Trophoblast cell (in vitro differentiated cells and primary cell): ENCODE results near the gene DQX1.

Source experiments
- DNase-seq, 2 donors: peaks; one replicate each; pipeline ENCODE4 v3.0.0-alpha.2; 2016
- H2AFZ ChIP-seq: 2 replicates; pipeline ENCODE4 v1.6.1; 2013; ENCODE audit warnings: low read length, moderate library complexity, mild to moderate bottlenecking; ENCODE audit not compliant: insufficient read depth, poor library complexity
- H2AK5ac ChIP-seq: 2 replicates; pipeline ENCODE4 v1.6.1; 2013; ENCODE audit warnings: mild to moderate bottlenecking, low read length
- H2BK120ac ChIP-seq: 2 replicates; pipeline ENCODE4 v1.6.1; 2013; ENCODE audit warnings: low read length, mild to moderate bottlenecking, moderate library complexity; ENCODE audit not compliant: insufficient read depth, poor library complexity
- H2BK12ac ChIP-seq: 2 replicates; pipeline ENCODE4 v1.6.1; 2013; ENCODE audit warnings: mild to moderate bottlenecking, low read length, moderate library complexity
- H2BK5ac ChIP-seq: 2 replicates; pipeline ENCODE4 v1.6.1; 2013; ENCODE audit warnings: low read length, low read depth, moderate library complexity, mild to moderate bottlenecking; ENCODE audit not compliant: poor library complexity
- H3K14ac ChIP-seq: 2 replicates; pipeline ENCODE4 v1.6.1; 2013; ENCODE audit warnings: mild to moderate bottlenecking, low read length
- H3K18ac ChIP-seq: 2 replicates; pipeline ENCODE4 v1.6.1; 2013; ENCODE audit warnings: mild to moderate bottlenecking, low read length
- H3K23ac ChIP-seq: 2 replicates; pipeline ENCODE4 v1.6.1; 2013; ENCODE audit warnings: low read length
- H3K27ac ChIP-seq: 2 replicates; pipeline ENCODE4 v1.5.1; 2013; ENCODE audit warnings: low read depth, mild to moderate bottlenecking, inconsistent platforms, low read length, moderate library complexity
- H3K27me3 ChIP-seq: 2 replicates; pipeline ENCODE4 v1.6.1; 2013; ENCODE audit warnings: inconsistent platforms, mild to moderate bottlenecking, low read length, moderate library complexity; ENCODE audit not compliant: insufficient read depth
- H3K36me3 ChIP-seq, 2 experiments: 1 replicate in 1 of 2; 2 replicates in 1 of 2; pipeline ENCODE4 v1.6.1; 2013; ENCODE audit warnings: low read length in 2 of 2, mild to moderate bottlenecking in 2 of 2, moderate library complexity in 1 of 2; ENCODE audit not compliant: insufficient read depth in 2 of 2, control insufficient read depth in 1 of 2
- H3K4ac ChIP-seq: 2 replicates; pipeline ENCODE4 v1.6.1; 2013; ENCODE audit warnings: low read depth, mild to moderate bottlenecking, low read length, moderate library complexity
- H3K4me1 ChIP-seq, 2 experiments: 1 replicate in 1 of 2; 2 replicates in 1 of 2; pipeline ENCODE4 v1.6.1; 2013; ENCODE audit warnings: low read length in 2 of 2, mild to moderate bottlenecking in 2 of 2, moderate library complexity in 1 of 2; ENCODE audit not compliant: insufficient read depth in 2 of 2, control insufficient read depth in 1 of 2
- H3K4me2 ChIP-seq: 2 replicates; pipeline ENCODE4 v1.6.1; 2013; ENCODE audit warnings: inconsistent platforms, mild to moderate bottlenecking, low read length, moderate library complexity
- H3K4me3 ChIP-seq: 2 replicates; pipeline ENCODE4 v1.5.1; 2013; ENCODE audit warnings: mild to moderate bottlenecking, low read depth, low read length, inconsistent platforms
- H3K79me1 ChIP-seq: one replicate; pipeline ENCODE4 v1.6.1; 2013; ENCODE audit warnings: low read length
- H3K79me2 ChIP-seq: 2 replicates; pipeline ENCODE4 v1.6.1; 2013; ENCODE audit warnings: low read length, mild to moderate bottlenecking; ENCODE audit not compliant: control insufficient read depth, insufficient read depth, poor library complexity
- H3K9ac ChIP-seq: 2 replicates; pipeline ENCODE4 v1.6.1; 2013; ENCODE audit warnings: mild to moderate bottlenecking, low read length
- H3K9me3 ChIP-seq: 2 replicates; pipeline ENCODE4 v1.6.1; 2013; ENCODE audit warnings: low read depth, mild to moderate bottlenecking, control low read depth, inconsistent platforms, low read length; ENCODE audit not compliant: insufficient read depth
- H4K12ac ChIP-seq: 2 replicates; pipeline ENCODE4 v1.6.1; 2013; ENCODE audit warnings: low read depth, mild to moderate bottlenecking, low read length, moderate library complexity
- H4K8ac ChIP-seq: 2 replicates; pipeline ENCODE4 v1.6.1; 2013; ENCODE audit warnings: low read depth, mild to moderate bottlenecking, low read length, moderate library complexity
- H4K91ac ChIP-seq: one replicate; pipeline ENCODE4 v1.6.1; 2013; ENCODE audit warnings: low read depth, mild to moderate bottlenecking, low read length, moderate library complexity
- WGBS: extraction: QIAGEN DNeasy Blood & Tissue Kit; methylation state at CpG from one replicate; pipeline ENCODE4 v1.1.7; 2013; ENCODE audit warnings: missing lambda C conversion rate; ENCODE audit not compliant: insufficient read length, insufficient coverage; ENCODE audit errors: extremely low coverage; 5-methylcytosine and 5-hydroxymethylcytosine counted together

Gene DQX1

DNA sequence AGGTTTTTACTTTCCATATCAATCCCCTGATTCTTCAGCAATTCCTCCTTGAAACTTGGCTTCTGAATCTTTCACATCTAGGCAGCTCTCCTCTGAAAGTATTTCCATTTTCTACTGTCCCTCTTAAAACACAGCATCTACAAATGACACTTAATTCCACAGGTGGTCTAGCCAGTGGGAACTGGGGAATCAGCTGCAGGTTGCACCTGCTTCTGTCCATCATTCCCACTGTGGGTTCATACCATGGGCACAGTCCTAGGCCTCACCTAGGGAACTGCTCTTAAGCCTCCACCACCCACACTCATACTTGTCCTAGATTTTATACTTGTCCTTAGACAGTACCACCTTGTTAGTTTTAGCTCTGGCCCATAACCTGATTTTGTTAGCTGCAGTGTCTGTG, 25.5 kb upstream of the DQX1 start:
- Histone ChIP-seq H4K12ac (no peak overlapping the region), H3K4me1 (peaks cover 13 to 24% of the 10 kb centered on the region in 2 experiments), H3K27ac (no peak overlapping the region), H3K27me3 (peaks cover 43% of the 10 kb centered on the region), H2AFZ (no peak overlapping the region), H3K4me3 (no peak overlapping the region), H3K18ac (no peak overlapping the region), H4K8ac (no peak overlapping the region), H2BK5ac (no peak overlapping the region), H3K9me3 (peaks cover 9% of the 10 kb centered on the region), H3K4ac (no peak overlapping the region), H4K91ac (no peak overlapping the region), H3K79me1 (peaks cover 7% of the 10 kb centered on the region), H3K23ac (no peak overlapping the region), H2AK5ac (no peak overlapping the region), H3K9ac (no peak overlapping the region), H2BK120ac (no peak overlapping the region), H3K36me3 (no peaks in the 10 kb centered on the region), H3K14ac (no peak overlapping the region), H3K79me2 (no peaks in the 10 kb centered on the region), H3K4me2 (no peak overlapping the region), H2BK12ac (no peak overlapping the region)
- DNase-seq = no peak

DNA sequence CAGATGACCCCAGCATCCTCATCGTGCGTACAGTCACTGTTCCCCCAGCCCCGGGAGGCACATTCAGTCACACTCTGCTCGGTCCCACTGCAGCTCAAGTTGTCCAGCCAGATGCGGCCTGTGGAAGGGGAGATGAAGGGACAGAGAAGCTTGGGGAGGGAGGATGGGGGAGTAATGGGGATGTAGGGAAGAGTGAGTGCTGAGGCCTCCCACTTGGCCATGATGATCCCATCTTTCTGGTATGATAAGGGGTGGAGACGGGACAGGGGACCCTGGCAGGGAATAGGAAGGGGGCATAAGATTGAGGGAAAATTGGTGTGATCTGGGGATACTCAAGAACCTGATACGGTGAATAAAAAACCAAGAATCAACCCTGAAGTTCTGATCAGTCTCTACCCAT, 24.2 kb upstream of the DQX1 start:
- Histone ChIP-seq H3K36me3 (no peaks in the 10 kb centered on the region), H3K4me1 (peaks cover 12 to 21% of the 10 kb centered on the region in 2 experiments), H2AK5ac (no peak overlapping the region), H3K79me2 (no peaks in the 10 kb centered on the region), H3K4ac (no peak overlapping the region), H3K23ac (no peak overlapping the region), H4K8ac (no peak overlapping the region), H4K91ac (no peak overlapping the region), H3K4me3 (no peak overlapping the region), H2BK120ac (no peak overlapping the region), H3K9ac (no peak overlapping the region), H2BK12ac (no peak overlapping the region), H3K27ac (no peak overlapping the region), H3K9me3 (peaks cover 8% of the 10 kb centered on the region), H3K4me2 (no peak overlapping the region), H3K18ac (no peak overlapping the region), H3K79me1 (peaks cover 7% of the 10 kb centered on the region), H2AFZ (no peak overlapping the region), H4K12ac (no peak overlapping the region), H3K27me3 (peaks cover 37% of the 10 kb centered on the region), H2BK5ac (no peak overlapping the region), H3K14ac (no peak overlapping the region)
- DNase-seq = no peak
- no CpG with 5 or more reads among the region's 7 CpGs for WGBS

DNA sequence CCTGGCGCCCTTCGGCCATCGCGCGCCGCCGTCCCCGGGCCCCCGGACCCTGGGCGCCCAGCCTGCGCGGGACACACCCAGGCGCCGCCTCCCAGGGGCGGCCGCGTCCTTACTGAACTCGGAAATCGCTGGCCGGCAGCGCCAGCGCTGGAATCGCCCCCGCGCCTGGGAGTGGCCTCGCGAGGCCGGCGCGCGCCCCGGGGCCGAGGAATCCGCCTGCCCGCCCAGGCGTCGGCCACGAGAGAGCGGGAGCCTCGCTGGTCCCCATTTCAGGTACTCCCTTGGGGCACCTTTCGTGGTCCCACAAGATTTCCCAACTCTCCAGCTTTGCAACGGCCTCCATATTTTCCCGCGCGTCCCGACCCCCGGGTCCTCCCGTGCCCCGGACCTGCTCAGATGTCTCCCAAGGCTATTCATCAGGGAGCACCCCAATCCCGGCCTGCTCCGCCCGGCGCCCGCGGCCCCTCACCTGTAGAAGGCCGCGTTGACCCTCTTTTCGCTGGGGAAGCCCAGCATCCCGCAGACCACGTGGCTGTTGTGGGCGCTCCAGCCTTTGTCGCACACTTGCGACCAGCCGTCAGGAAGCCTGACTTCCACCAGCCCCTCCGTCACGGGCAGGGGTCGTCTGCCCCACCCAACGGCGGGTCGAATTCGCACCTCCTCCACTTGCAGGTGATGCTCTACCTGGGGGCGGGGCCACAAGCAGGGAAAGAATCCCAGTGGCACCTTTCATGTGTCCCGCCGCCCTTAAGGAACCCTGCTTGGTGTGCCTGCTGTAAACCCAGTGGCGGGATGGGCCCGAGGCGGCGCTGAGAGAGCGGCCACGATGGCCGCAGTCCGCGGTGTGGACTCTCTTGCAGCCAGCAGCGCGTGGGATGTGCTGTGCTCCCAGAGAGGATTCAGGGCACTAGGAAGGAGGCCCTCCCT, 23.1 kb upstream of the DQX1 start:
- DNase-seq = peak in 1 of 2 donors; percentile 70
- Histone ChIP-seq H3K4me3 (peak overlapping the region; percentile 8), H4K8ac (peak overlapping the region; percentile 59), H3K4ac (no peak overlapping the region), H3K9ac (no peak overlapping the region), H3K18ac (no peak overlapping the region), H3K79me1 (peaks cover 2% of the 10 kb centered on the region), H2BK5ac (no peak overlapping the region), H3K14ac (no peak overlapping the region), H3K4me1 (peaks cover 9 to 13% of the 10 kb centered on the region in 2 experiments), H3K27me3 (peaks cover 33% of the 10 kb centered on the region), H3K4me2 (peak overlapping the region; percentile 75), H3K27ac (no peak overlapping the region), H3K9me3 (peaks cover 8% of the 10 kb centered on the region), H2BK120ac (peak overlapping the region; percentile 31), H2AK5ac (no peak overlapping the region), H3K36me3 (no peaks in the 10 kb centered on the region), H3K23ac (no peak overlapping the region), H2AFZ (peak overlapping the region; percentile 86), H4K12ac (no peak overlapping the region), H2BK12ac (no peak overlapping the region), H4K91ac (peak overlapping the region; percentile 8), H3K79me2 (no peaks in the 10 kb centered on the region)
- no CpG with 5 or more reads among the region's 85 CpGs for WGBS

DNA sequence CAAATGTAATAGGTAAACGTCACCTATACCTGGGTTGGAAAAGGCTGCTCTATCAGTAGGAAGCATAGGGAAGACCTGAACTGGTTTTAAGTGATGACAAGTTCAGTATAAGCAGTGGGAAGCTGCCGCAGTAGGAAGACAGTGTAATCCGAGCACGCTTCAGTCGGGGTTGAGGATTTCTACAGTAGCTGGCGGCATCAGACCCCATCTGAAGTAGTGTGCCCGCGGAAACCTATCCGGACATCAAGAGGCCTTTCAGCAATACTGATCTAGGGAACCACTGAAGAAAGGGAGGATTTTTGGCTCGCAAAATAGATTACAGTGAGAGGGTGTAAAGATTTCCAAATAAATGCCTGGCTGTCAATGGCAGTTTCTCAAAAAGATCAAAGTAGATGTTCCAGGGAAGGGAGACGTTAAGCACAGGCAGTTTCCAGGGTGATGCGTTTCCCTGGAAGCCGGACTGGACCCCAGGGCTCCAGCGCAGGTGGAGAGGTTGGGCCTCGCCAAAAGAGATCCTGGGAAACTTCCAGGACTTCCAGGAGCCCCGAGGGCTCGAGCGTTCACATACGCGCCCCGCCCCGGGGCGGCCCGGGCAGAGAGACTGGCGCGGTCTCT, 22.4 kb upstream of the DQX1 start:
- Histone ChIP-seq H3K4me3 (peak overlapping the region; percentile 8), H4K8ac (no peak overlapping the region), H3K23ac (no peak overlapping the region), H3K9ac (no peak overlapping the region), H3K27me3 (peaks cover 30% of the 10 kb centered on the region), H3K27ac (no peak overlapping the region), H2AK5ac (no peak overlapping the region), H3K4ac (no peak overlapping the region), H2BK12ac (no peak overlapping the region), H3K79me1 (no peaks in the 10 kb centered on the region), H3K4me1 (peaks cover 7 to 9% of the 10 kb centered on the region in 2 experiments), H3K14ac (no peak overlapping the region), H3K79me2 (no peaks in the 10 kb centered on the region), H2AFZ (peak overlapping the region; percentile 86), H3K18ac (no peak overlapping the region), H4K91ac (no peak overlapping the region), H2BK5ac (no peak overlapping the region), H3K4me2 (peak overlapping the region; percentile 75), H2BK120ac (peak overlapping the region; percentile 31), H4K12ac (no peak overlapping the region), H3K9me3 (peaks cover 8% of the 10 kb centered on the region), H3K36me3 (no peaks in the 10 kb centered on the region)
- DNase-seq = no peak
- no CpG with 5 or more reads among the region's 26 CpGs for WGBS
